ENCODE measurements around the gene MYO1D.

DNA sequence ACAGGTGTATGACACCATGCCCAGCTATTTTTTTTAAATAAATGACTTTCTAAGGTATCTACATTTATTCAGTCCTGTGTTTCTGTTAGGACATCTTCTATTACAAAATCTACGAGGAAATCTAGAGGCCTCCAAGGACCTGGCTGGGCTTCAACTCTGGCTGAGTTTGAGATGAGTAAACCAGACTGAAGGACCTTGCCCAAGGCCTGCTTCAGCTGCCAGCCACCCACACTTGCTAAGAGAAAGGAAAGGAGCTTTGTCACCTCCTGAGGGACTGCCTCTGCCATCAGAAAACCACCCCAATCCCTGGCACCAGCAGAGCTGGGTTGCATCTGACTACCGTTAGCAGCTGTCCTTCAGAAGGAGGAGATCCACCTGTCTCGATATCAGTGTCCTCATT is 1.3 kb upstream of the MYO1D start:
- TF ChIP-seq, protein P1, sequence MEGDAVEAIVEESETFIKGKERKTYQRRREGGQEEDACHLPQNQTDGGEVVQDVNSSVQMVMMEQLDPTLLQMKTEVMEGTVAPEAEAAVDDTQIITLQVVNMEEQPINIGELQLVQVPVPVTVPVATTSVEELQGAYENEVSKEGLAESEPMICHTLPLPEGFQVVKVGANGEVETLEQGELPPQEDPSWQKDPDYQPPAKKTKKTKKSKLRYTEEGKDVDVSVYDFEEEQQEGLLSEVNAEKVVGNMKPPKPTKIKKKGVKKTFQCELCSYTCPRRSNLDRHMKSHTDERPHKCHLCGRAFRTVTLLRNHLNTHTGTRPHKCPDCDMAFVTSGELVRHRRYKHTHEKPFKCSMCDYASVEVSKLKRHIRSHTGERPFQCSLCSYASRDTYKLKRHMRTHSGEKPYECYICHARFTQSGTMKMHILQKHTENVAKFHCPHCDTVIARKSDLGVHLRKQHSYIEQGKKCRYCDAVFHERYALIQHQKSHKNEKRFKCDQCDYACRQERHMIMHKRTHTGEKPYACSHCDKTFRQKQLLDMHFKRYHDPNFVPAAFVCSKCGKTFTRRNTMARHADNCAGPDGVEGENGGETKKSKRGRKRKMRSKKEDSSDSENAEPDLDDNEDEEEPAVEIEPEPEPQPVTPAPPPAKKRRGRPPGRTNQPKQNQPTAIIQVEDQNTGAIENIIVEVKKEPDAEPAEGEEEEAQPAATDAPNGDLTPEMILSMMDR (IDR thresholded peaks at IDR 0.05): no peak
- TF ChIP-seq POLR2A (IDR thresholded peaks at IDR 0.05): no peak
